GM12874 (cell line): ENCODE data around the gene GMDS.

Source experiments
- CTCF ChIP-seq: IDR thresholded peaks from 2 replicates; pipeline ENCODE4 v1.5.1; 2011; ENCODE audit warnings: low read depth, mild to moderate bottlenecking, control low read depth, low read length, moderate library complexity; ENCODE audit not compliant: insufficient read depth

The GMDS gene

GRCh38 chr6:1945235-1945832, 300.1 kb downstream of the GMDS start:
- TF ChIP-seq CTCF = no peak

- no peak for TF ChIP-seq CTCF
Measured at GRCh38 chr6:1942834-1943233, 302.6 kb downstream of the GMDS start.

GRCh38 chr6:1941534-1941933, 303.9 kb downstream of the GMDS start:
- TF ChIP-seq CTCF = no peak

- no peak for TF ChIP-seq CTCF
Measured at GRCh38 chr6:1940381-1940780, 305.0 kb downstream of the GMDS start.

GRCh38 chr6:1933292-1933691, 312.1 kb downstream of the GMDS start:
- TF ChIP-seq CTCF = no peak

GRCh38 chr6:1931817-1932216, 313.6 kb downstream of the GMDS start:
- no peak for TF ChIP-seq CTCF

- TF ChIP-seq CTCF = no peak
Measured at GRCh38 chr6:1930356-1930755, 315.0 kb downstream of the GMDS start.
